ENCODE results near the gene MBLAC2. TPM values are rescaled to one million over a fixed set of nuclear protein-coding genes. Genes with fewer than 3 reads are reported as not detected.
A peak's percentile ranks its signal among the peaks of the same experiment; 100 is the strongest.

MBLAC2 gene
- total and polyA plus RNA-seq, 2 donors (not counting 1 experiment from before 2014, with no cell fraction given) = 3.0 to 4.0 TPM

GRCh38 chr5:90438100-90438499, 36.5 kb downstream of the MBLAC2 start:
- Histone ChIP-seq H2AFZ (ENCODE audit: low read length) (no peak overlapping the region), H3K79me2 (ENCODE audit: control insufficient read depth, insufficient read depth, low read length) (no peaks in the 10 kb centered on the region), H3K9ac (ENCODE audit: insufficient read depth, low read length) (no peak overlapping the region), H3K4me1 (ENCODE audit: control insufficient read depth, extremely low read depth, insufficient read depth, low read length) (no peaks in the 10 kb centered on the region), H3K4me2 (ENCODE audit: extremely low read depth, insufficient read depth, low read length) (no peak overlapping the region), H4K20me1 (ENCODE audit: control insufficient read depth, extremely low read depth, insufficient read depth, low read length) (no peaks in the 10 kb centered on the region), H3K4me3 (replicated peaks in 1 of 4; ENCODE audit: control extremely low read depth in 1 of 4, insufficient read depth in 1 of 4, low read depth in 3 of 4, low read length in 4 of 4) (no peak overlapping the region), H3K27ac (ENCODE audit: insufficient read depth, low read length) (no peak overlapping the region), H3K27me3 (ENCODE audit: control insufficient read depth, insufficient read depth, low read length) (peaks cover 5% of the 10 kb centered on the region), H3K36me3 (ENCODE audit: control insufficient read depth, insufficient read depth, low read length) (no peaks in the 10 kb centered on the region), H3K9me3 (ENCODE audit: control insufficient read depth, insufficient read depth, low read depth, low read length) (no peaks in the 10 kb centered on the region)
- DNase-seq (ENCODE audit: low read depth in 2 of 2) = peak in 1 of 2 donors; percentile 44
- TF ChIP-seq, protein P1, sequence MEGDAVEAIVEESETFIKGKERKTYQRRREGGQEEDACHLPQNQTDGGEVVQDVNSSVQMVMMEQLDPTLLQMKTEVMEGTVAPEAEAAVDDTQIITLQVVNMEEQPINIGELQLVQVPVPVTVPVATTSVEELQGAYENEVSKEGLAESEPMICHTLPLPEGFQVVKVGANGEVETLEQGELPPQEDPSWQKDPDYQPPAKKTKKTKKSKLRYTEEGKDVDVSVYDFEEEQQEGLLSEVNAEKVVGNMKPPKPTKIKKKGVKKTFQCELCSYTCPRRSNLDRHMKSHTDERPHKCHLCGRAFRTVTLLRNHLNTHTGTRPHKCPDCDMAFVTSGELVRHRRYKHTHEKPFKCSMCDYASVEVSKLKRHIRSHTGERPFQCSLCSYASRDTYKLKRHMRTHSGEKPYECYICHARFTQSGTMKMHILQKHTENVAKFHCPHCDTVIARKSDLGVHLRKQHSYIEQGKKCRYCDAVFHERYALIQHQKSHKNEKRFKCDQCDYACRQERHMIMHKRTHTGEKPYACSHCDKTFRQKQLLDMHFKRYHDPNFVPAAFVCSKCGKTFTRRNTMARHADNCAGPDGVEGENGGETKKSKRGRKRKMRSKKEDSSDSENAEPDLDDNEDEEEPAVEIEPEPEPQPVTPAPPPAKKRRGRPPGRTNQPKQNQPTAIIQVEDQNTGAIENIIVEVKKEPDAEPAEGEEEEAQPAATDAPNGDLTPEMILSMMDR (conservative IDR thresholded peaks at IDR 0.05 in 1 of 2, IDR thresholded peaks at IDR 0.05 in 1 of 2; ENCODE audit: low read depth in 1 of 2, low read length in 2 of 2) = no peak

DNA sequence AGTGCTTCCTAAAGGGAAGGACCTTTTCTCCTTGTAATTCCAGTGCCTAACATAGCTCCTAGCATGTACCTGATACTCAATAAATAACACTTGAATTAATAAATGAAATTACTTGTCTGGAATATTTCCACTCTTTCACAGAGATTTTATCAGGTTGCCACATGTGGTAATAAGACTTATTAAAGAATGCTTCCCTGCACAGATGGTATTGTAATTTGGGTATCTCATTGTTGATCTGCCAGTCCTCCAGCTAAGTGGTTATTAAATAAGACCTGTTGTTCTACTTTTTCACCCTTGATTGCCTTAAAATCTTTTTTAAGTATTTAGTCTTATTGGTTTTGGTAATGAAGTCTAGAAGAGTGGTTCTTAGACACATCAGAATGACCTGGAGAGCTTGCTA, 36.9 kb downstream of the MBLAC2 start:
- no peaks in the 10 kb centered on the region for H3K36me3 ChIP-seq (ENCODE audit: control insufficient read depth, insufficient read depth, low read length)
- no peak overlapping the region for H3K4me2 ChIP-seq (ENCODE audit: extremely low read depth, insufficient read depth, low read length)
- H3K27ac ChIP-seq (ENCODE audit: insufficient read depth, low read length) = no peak overlapping the region
- no peak for DNase-seq (ENCODE audit: low read depth in 2 of 2)
- no peak overlapping the region for H2AFZ ChIP-seq (ENCODE audit: low read length)
- H3K4me3 ChIP-seq (replicated peaks in 1 of 4; ENCODE audit: control extremely low read depth in 1 of 4, insufficient read depth in 1 of 4, low read depth in 3 of 4, low read length in 4 of 4) = no peak overlapping the region
- peaks cover 5% of the 10 kb centered on the region for H3K27me3 ChIP-seq (ENCODE audit: control insufficient read depth, insufficient read depth, low read length)
- H3K79me2 ChIP-seq (ENCODE audit: control insufficient read depth, insufficient read depth, low read length) = no peaks in the 10 kb centered on the region
- TF ChIP-seq, protein P1 (conservative IDR thresholded peaks at IDR 0.05 in 1 of 2, IDR thresholded peaks at IDR 0.05 in 1 of 2; ENCODE audit: low read depth in 1 of 2, low read length in 2 of 2) = no peak
- no peak for TF ChIP-seq EZH2 (IDR thresholded peaks at IDR 0.05; ENCODE audit: low read length, missing control alignments)
- H3K4me1 ChIP-seq (ENCODE audit: control insufficient read depth, extremely low read depth, insufficient read depth, low read length) = no peaks in the 10 kb centered on the region
- H3K9me3 ChIP-seq (ENCODE audit: control insufficient read depth, insufficient read depth, low read depth, low read length) = no peaks in the 10 kb centered on the region
- no peaks in the 10 kb centered on the region for H4K20me1 ChIP-seq (ENCODE audit: control insufficient read depth, extremely low read depth, insufficient read depth, low read length)
- no peak overlapping the region for H3K9ac ChIP-seq (ENCODE audit: insufficient read depth, low read length)

DNA sequence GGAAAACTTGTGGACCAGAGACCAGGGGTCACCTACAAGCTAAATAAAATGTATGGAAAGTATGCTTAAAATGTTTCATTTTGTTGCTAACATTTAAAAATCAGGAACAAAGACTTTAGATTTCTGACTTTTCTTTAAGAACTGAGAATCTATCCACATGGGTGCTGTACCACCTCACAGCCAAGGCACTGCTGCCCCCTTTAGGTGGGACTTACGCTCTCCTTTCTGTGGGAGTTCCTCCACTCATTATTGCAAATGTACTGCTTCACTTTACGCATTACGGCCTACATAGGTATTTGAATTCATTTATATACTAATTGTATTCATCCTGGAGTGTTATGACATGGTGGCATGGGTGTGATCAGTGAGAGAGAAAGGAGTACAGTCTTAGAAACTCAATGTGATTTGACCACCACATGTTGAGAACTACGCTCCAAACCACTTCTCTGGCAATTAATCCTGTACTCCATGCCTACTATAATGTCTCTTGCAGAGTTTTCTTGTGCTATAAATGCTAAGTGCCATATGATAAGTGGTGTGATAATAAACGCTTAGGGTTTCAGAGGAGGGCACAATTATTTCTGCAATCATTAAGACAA, 40.4 kb downstream of the MBLAC2 start:
- Histone ChIP-seq H3K4me3 (replicated peaks in 1 of 4; ENCODE audit: control extremely low read depth in 1 of 4, insufficient read depth in 1 of 4, low read depth in 3 of 4, low read length in 4 of 4) (no peak overlapping the region), H3K27me3 (ENCODE audit: control insufficient read depth, insufficient read depth, low read length) (peaks cover 5% of the 10 kb centered on the region), H3K4me1 (ENCODE audit: control insufficient read depth, extremely low read depth, insufficient read depth, low read length) (no peaks in the 10 kb centered on the region), H3K9me3 (ENCODE audit: control insufficient read depth, insufficient read depth, low read depth, low read length) (no peaks in the 10 kb centered on the region), H3K36me3 (ENCODE audit: control insufficient read depth, insufficient read depth, low read length) (no peaks in the 10 kb centered on the region), H2AFZ (ENCODE audit: low read length) (no peak overlapping the region), H3K79me2 (ENCODE audit: control insufficient read depth, insufficient read depth, low read length) (no peaks in the 10 kb centered on the region), H3K27ac (ENCODE audit: insufficient read depth, low read length) (no peak overlapping the region), H3K9ac (ENCODE audit: insufficient read depth, low read length) (no peak overlapping the region), H4K20me1 (ENCODE audit: control insufficient read depth, extremely low read depth, insufficient read depth, low read length) (no peaks in the 10 kb centered on the region), H3K4me2 (ENCODE audit: extremely low read depth, insufficient read depth, low read length) (no peak overlapping the region)
- peak; percentile 37 to 47 for DNase-seq (ENCODE audit: low read depth in 2 of 2)
- TF ChIP-seq, protein P1 (conservative IDR thresholded peaks at IDR 0.05 in 1 of 2, IDR thresholded peaks at IDR 0.05 in 1 of 2; ENCODE audit: low read depth in 1 of 2, low read length in 2 of 2) = peak; percentile 68 to 73
- no peak for TF ChIP-seq EZH2 (IDR thresholded peaks at IDR 0.05; ENCODE audit: low read length, missing control alignments)
